Hippocampal formation (tissue), 2 donors: ENCODE measurements around the gene TMEM134.
"Not testable (repeated sequence)": the region's sequence is repeated elsewhere in the genome, so short reads cannot be mapped to it uniquely, and the experiment has no call there.

Experiments used
- DNase-seq, 2 donors: peaks; one replicate each; lab custom pipeline; 2025; lab: John Stamatoyannopoulos, UW

The TMEM134 gene

GRCh38 chr11:67485873-67486361 lies 16.9 kb upstream of the TMEM134 start:
- not testable (repeated sequence) for DNase-seq

- DNase-seq = no peak
Observed at GRCh38 chr11:67484847-67485311, 15.8 kb upstream of the TMEM134 start.

- no peak for DNase-seq
Observed at GRCh38 chr11:67483831-67484665, 15.0 kb upstream of the TMEM134 start.

- peak; percentile 97 to 98 for DNase-seq
Observed at GRCh38 chr11:67482827-67483798, 14.1 kb upstream of the TMEM134 start, which contains the start of gene AIP. TSS of gene AIP (plus strand) at chr11:67483026. CDS start at chr11:67483159, 133 bp downstream.

- no peak for DNase-seq
Observed at GRCh38 chr11:67482275-67482826, 13.3 kb upstream of the TMEM134 start.

GRCh38 chr11:67477344-67478050 lies 8.4 kb upstream of the TMEM134 start:
- not testable (repeated sequence) for DNase-seq

- DNase-seq = not testable (repeated sequence)
Observed at GRCh38 chr11:67476692-67477091, 7.6 kb upstream of the TMEM134 start.

- DNase-seq = no peak
Observed at GRCh38 chr11:67472882-67473281, 3.8 kb upstream of the TMEM134 start.

- DNase-seq = no peak
Observed at GRCh38 chr11:67470337-67471002, 1.4 kb upstream of the TMEM134 start.

- no peak for DNase-seq
Observed at GRCh38 chr11:67469508-67469811, 409 bp upstream of the TMEM134 start.

- DNase-seq = no peak
Observed at GRCh38 chr11:67468456-67468758, 644 bp downstream of the TMEM134 start.

GRCh38 chr11:67468056-67468455 lies 995 bp downstream of the TMEM134 start:
- no peak for DNase-seq

GRCh38 chr11:67466962-67467771 lies 1.9 kb downstream of the TMEM134 start:
- no peak for DNase-seq

GRCh38 chr11:67466367-67466766 lies 2.7 kb downstream of the TMEM134 start:
- no peak for DNase-seq

GRCh38 chr11:67465530-67465929 lies 3.5 kb downstream of the TMEM134 start:
- DNase-seq = not testable (repeated sequence)

GRCh38 chr11:67465189-67465510 lies 3.9 kb downstream of the TMEM134 start:
- DNase-seq = no peak

- DNase-seq = peak; percentile 56 to 76
Observed at GRCh38 chr11:67464411-67465188, 4.5 kb downstream of the TMEM134 start.

GRCh38 chr11:67463680-67464410 lies 5.2 kb downstream of the TMEM134 start:
- DNase-seq = no peak

- DNase-seq = no peak
Observed at GRCh38 chr11:67463186-67463585, 5.9 kb downstream of the TMEM134 start.
